Osteocyte (in vitro differentiated cells): Measurements from ENCODE around the gene CFAP90. TPM values are rescaled to one million over a fixed set of nuclear protein-coding genes. Genes with fewer than 3 reads are reported as not detected.

Source experiments
- DNase-seq: peaks from one replicate; pipeline ENCODE4 v3.0.0; 2021; ENCODE audit warnings: mixed read lengths; ENCODE audit not compliant: unreplicated experiment; ENCODE audit errors: extremely low spot score
- H3K27ac Mint-ChIP-seq: one replicate; pipeline ENCODE4 v1.8.0; 2021; ENCODE audit warnings: mild to moderate bottlenecking, mixed read lengths; ENCODE audit not compliant: unreplicated experiment
- H3K27me3 Mint-ChIP-seq: one replicate; pipeline ENCODE4 v1.8.0; 2021; ENCODE audit warnings: mixed read lengths; ENCODE audit not compliant: unreplicated experiment
- H3K36me3 Mint-ChIP-seq: one replicate; pipeline ENCODE4 v1.8.0; 2021; ENCODE audit warnings: mixed read lengths; ENCODE audit not compliant: unreplicated experiment
- H3K4me1 Mint-ChIP-seq: one replicate; pipeline ENCODE4 v1.8.0; 2021; ENCODE audit warnings: mixed read lengths; ENCODE audit not compliant: unreplicated experiment
- H3K4me3 Mint-ChIP-seq: one replicate; pipeline ENCODE4 v1.8.0; 2021; ENCODE audit warnings: mild to moderate bottlenecking, moderate library complexity, mixed read lengths; ENCODE audit not compliant: unreplicated experiment
- H3K9me3 Mint-ChIP-seq: one replicate; pipeline ENCODE4 v1.8.0; 2021; ENCODE audit warnings: mixed read lengths; ENCODE audit not compliant: unreplicated experiment
- CTCF ChIP-seq: fragments of 200-600 bp; sonication (generic); IDR thresholded peaks from 2 replicates; pipeline ENCODE4 v1.5.0; 2021; ENCODE audit warnings: antibody characterized with exemption, mild to moderate bottlenecking, moderate library complexity
- total RNA-seq: library from RNA; stranded (reverse); gene quantifications from 2 replicates; pipeline ENCODE4 v1.2.1, GENCODE V29; 2021

CFAP90 gene
- total RNA-seq, 1 donor from 2014 or later: not detected

- H3K27ac Mint-ChIP-seq: no peak overlapping the region
- H3K27me3 Mint-ChIP-seq: peaks cover 60% of the 10 kb centered on the region
- no peaks in the 10 kb centered on the region for H3K9me3 Mint-ChIP-seq
- no peak overlapping the region for H3K4me3 Mint-ChIP-seq
- H3K4me1 Mint-ChIP-seq: peaks cover 4% of the 10 kb centered on the region
- no peak for TF ChIP-seq CTCF
- H3K36me3 Mint-ChIP-seq: no peaks in the 10 kb centered on the region
- no peak for DNase-seq
Measured at GRCh38 chr5:7844901-7845300, 6.0 kb downstream of the CFAP90 start.

- H3K27ac Mint-ChIP-seq: no peak overlapping the region
- H3K36me3 Mint-ChIP-seq: no peaks in the 10 kb centered on the region
- H3K4me1 Mint-ChIP-seq: no peaks in the 10 kb centered on the region
- H3K27me3 Mint-ChIP-seq: peaks cover 52% of the 10 kb centered on the region
- no peak overlapping the region for H3K4me3 Mint-ChIP-seq
- no peak for TF ChIP-seq CTCF
- no peak for DNase-seq
- H3K9me3 Mint-ChIP-seq: no peaks in the 10 kb centered on the region
Measured at GRCh38 chr5:7842531-7842930, 8.4 kb downstream of the CFAP90 start.

GRCh38 chr5:7837403-7837802 lies 13.5 kb downstream of the CFAP90 start:
- H3K27me3 Mint-ChIP-seq: peaks cover 18% of the 10 kb centered on the region
- TF ChIP-seq CTCF: no peak
- H3K4me3 Mint-ChIP-seq: no peak overlapping the region

GRCh38 chr5:7834982-7835381 lies 16.0 kb downstream of the CFAP90 start:
- peaks cover 19% of the 10 kb centered on the region for H3K27me3 Mint-ChIP-seq
- H3K9me3 Mint-ChIP-seq: no peaks in the 10 kb centered on the region
- no peak for DNase-seq
- TF ChIP-seq CTCF: no peak
- H3K4me1 Mint-ChIP-seq: no peaks in the 10 kb centered on the region
- H3K27ac Mint-ChIP-seq: no peak overlapping the region
- no peak overlapping the region for H3K4me3 Mint-ChIP-seq
- H3K36me3 Mint-ChIP-seq: no peaks in the 10 kb centered on the region

More at GRCh38 chr5:7837403-7837802, 13.5 kb downstream of the CFAP90 start:
- Mint-ChIP-seq H3K27ac (no peak overlapping the region), H3K36me3 (no peaks in the 10 kb centered on the region), H3K9me3 (no peaks in the 10 kb centered on the region), H3K4me1 (no peaks in the 10 kb centered on the region)
- no peak for DNase-seq

GRCh38 chr5:7828269-7828668 lies 22.7 kb downstream of the CFAP90 start:
- Mint-ChIP-seq H3K4me1 (no peaks in the 10 kb centered on the region), H3K36me3 (no peaks in the 10 kb centered on the region), H3K27ac (no peak overlapping the region), H3K27me3 (peaks cover 32% of the 10 kb centered on the region), H3K9me3 (no peaks in the 10 kb centered on the region), H3K4me3 (no peak overlapping the region)
- no peak for DNase-seq
- no peak for TF ChIP-seq CTCF
